Lower leg skin (tissue), 3 donors: ENCODE measurements around the gene HS3ST4.
"Not testable (repeated sequence)": the region's sequence is repeated elsewhere in the genome, so short reads cannot be mapped to it uniquely, and the experiment has no call there.

Experiments used
- CTCF ChIP-seq, 3 donors: fragments of 450-650 bp; IDR thresholded peaks; one replicate each; pipeline ENCODE4 v1.5.1; 2016; ENCODE audit warnings: antibody characterized with exemption in 3 of 3, mild to moderate bottlenecking in 3 of 3, moderate library complexity in 2 of 3
- POLR2A ChIP-seq, 2 donors: fragments of 450-650 bp; IDR thresholded peaks; one replicate each; pipeline ENCODE4 v1.6.1; 2016 to 2017; ENCODE audit warnings: antibody characterized with exemption in 2 of 2, mild to moderate bottlenecking in 1 of 2, moderate library complexity in 1 of 2

GRCh38 chr16:25776214-25776613 is 84.5 kb downstream of the HS3ST4 start:
- not testable (repeated sequence) for TF ChIP-seq CTCF, POLR2A (IDR thresholded peaks at IDR 0.05)
